Small intestine (tissue), 7 donors: Measurements from ENCODE around the gene BCL2L2. TPM values are rescaled to one million over a fixed set of nuclear protein-coding genes. Genes with fewer than 3 reads are reported as not detected.

Experiments used
- DNase-seq, 2 donors: peaks; one replicate each; pipeline versions ENCODE4 v3.0.0 to v3.0.0-alpha.2; 2013
- FAIRE-seq: peaks from 2 replicates; lab custom pipeline; 2012; peaks lifted over from hg19 to GRCh38; lab: Jason Lieb, UNC
- H3K27ac ChIP-seq, 3 donors: one replicate each; pipeline ENCODE4 v1.5.1; 2013; ENCODE audit warnings: low read length in 2 of 3, mild to moderate bottlenecking in 2 of 3, control low read depth in 1 of 3, inconsistent platforms in 1 of 3, low read depth in 1 of 3, moderate library complexity in 1 of 3
- H3K27me3 ChIP-seq, 3 donors: one replicate each; pipeline ENCODE4 v1.6.1; 2013; ENCODE audit warnings: low read length in 3 of 3, inconsistent platforms in 1 of 3; ENCODE audit not compliant: control insufficient read depth in 3 of 3, insufficient read depth in 3 of 3
- H3K36me3 ChIP-seq, 3 donors: one replicate each; pipeline ENCODE4 v1.6.1; 2013; ENCODE audit warnings: low read length in 3 of 3, inconsistent platforms in 1 of 3, low read depth in 1 of 3, mild to moderate bottlenecking in 1 of 3, moderate library complexity in 1 of 3; ENCODE audit not compliant: control insufficient read depth in 3 of 3, insufficient read depth in 2 of 3
- H3K4me1 ChIP-seq, 3 donors: one replicate each; pipeline ENCODE4 v1.6.1; 2013; ENCODE audit warnings: low read length in 2 of 3, inconsistent platforms in 1 of 3, low read depth in 1 of 3, mild to moderate bottlenecking in 1 of 3, moderate library complexity in 1 of 3; ENCODE audit not compliant: control insufficient read depth in 3 of 3, insufficient read depth in 2 of 3
- H3K4me3 ChIP-seq, 3 donors: one replicate each; pipeline ENCODE4 v1.5.1; 2013; ENCODE audit warnings: low read length in 3 of 3, control low read depth in 1 of 3, inconsistent platforms in 1 of 3, low read depth in 1 of 3, mild to moderate bottlenecking in 1 of 3, moderate library complexity in 1 of 3
- H3K9me3 ChIP-seq, 2 donors: one replicate each; pipeline ENCODE4 v1.6.1; 2013; ENCODE audit warnings: low read depth in 1 of 2, low read length in 1 of 2; ENCODE audit not compliant: control insufficient read depth in 2 of 2, insufficient read depth in 1 of 2
- WGBS, 3 donors: extraction: QIAGEN DNeasy Blood & Tissue Kit; methylation state at CpG; one replicate each; pipeline ENCODE4 v1.1.7; 2013; 5-methylcytosine and 5-hydroxymethylcytosine counted together
- polyA plus RNA-seq, 4 donors: library from polyadenylated mRNA; stranded (reverse) in 3 of 4; unstranded in 1 of 4; fragments of 200-250 nt in 3 of 4; fragments of 120-200 nt in 1 of 4; gene quantifications; one replicate each; pipeline versions ENCODE4 v1.2.1 to v1.2.3, GENCODE V29; 2013
- donor health status: healthy with polysubstance abuse.
- donor health status: control.
- donor health status: control.
- donor health status: Bipolar disorder and iron deficiency.
- donor health status: healthy.

BCL2L2 gene
- polyA plus RNA-seq, 4 donors = 30.8 to 50.0 (median 37.7) TPM

DNA sequence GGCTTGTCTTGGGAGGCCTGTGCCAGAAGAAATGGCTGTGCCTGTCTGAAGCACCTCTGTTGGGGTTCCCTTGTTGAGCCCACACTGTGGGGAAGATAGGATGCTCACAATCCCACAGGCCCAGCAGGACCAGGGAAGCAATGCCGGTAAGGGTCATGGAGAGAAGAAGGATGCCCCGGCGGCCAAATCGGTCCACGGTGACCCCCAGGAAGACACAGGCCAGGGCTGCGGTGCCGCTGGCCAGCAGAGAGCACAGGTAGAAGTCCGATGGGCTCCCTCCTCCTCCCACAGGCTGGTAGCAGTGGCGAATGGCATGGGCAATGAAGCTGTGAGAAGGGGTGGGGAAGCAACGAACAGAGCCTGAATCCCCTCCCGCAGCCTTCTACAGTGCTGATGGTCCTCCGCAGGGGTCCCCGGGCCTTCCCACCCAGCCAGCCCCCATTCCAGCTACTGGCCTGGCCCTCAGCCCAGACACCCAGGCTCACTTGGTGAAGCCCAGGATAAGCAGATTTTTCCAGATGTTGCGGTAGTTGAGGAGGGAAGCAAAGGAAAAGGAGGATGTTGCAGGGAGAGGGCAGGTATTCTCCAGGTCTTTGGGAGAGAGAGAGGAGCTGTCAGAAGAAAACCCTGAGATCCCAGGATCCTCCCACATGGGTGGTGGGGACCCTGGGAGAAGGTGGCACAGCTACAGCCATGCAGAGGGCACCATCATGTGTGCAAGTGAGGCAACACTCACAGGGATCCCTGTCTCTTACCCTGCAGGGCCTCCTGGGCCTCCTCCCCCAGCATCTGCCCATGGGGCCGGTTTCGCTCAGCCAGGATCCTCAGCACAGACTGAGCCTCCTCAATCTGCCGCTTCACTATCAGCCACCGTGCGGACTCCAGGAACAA, 41.0 kb downstream of the BCL2L2 start:
- Histone ChIP-seq H3K9me3 (no peaks in the 10 kb centered on the region), H3K27ac (no peak overlapping the region), H3K4me3 (no peak overlapping the region), H3K36me3 (peaks cover 0 to 21% (median 0%) of the 10 kb centered on the region in 3 donors), H3K27me3 (peaks cover 0 to 14% (median 4%) of the 10 kb centered on the region in 3 donors), H3K4me1 (peaks cover 0 to 3% (median 0%) of the 10 kb centered on the region in 3 donors)
- FAIRE-seq (no peak), DNase-seq (no peak)
- 92 to 95% (median 94%) methylated on average over 19 of the region's 19 CpGs for WGBS, 3 donors

DNA sequence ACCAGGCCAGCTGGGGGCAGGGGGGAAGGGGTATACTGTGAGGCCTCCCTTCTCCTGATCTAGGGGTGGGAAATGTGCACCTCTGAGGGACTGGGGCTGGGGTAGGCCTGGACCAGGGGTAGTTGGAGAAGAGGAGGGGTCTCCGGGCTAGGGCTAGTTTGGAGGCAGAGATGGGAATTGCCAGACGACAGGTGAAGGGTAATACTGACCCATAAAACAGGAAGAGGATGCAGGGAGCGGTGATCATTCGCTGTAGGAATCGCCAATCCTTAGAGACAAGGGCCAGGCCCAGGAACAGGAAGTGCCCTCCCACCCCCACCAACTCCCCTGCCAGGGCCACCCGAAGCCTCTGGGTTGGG, 41.6 kb downstream of the BCL2L2 start:
- 90 to 96% (median 94%) methylated on average over 6 of the region's 6 CpGs for WGBS, 3 donors
- Histone ChIP-seq H3K9me3 (no peaks in the 10 kb centered on the region), H3K4me1 (peaks cover 0 to 8% (median 0%) of the 10 kb centered on the region in 3 donors), H3K27ac (no peak overlapping the region), H3K36me3 (peaks cover 0 to 21% (median 0%) of the 10 kb centered on the region in 3 donors), H3K27me3 (peaks cover 0 to 15% (median 4%) of the 10 kb centered on the region in 3 donors), H3K4me3 (no peak overlapping the region)
- DNase-seq (no peak), FAIRE-seq (no peak)

DNA sequence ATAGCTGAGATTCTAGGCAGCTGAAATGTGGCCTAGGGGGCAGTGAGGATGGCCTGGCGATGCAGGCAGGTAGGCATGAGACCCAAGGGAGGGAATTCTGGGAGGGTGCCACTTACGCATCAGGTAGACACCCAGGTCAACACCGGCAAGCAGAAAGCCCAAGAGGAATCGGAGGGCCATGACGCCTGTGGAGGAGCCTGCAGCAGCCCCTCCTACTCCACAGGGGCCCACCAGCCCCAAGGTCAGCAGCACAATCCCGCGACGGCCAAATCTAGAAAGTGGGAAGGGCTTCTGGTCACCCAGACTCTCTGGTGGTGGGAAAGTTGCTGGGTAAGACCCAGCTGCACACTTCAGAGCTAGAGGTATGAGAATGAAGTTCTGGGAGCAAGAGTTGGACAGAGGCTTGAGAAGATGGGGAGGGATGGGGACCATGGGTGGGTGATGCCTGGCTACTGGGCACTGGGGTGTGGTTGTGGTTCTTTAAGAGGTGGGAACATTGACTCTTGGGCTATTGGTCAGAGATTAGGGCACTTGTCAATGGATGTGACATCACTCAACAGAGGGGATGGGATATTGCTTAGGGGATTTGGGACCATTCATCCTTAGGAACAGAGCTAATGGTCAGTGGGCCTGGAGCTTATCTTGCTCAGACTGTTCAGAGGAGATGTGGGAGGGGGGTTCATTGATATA, 42.7 kb downstream of the BCL2L2 start:
- FAIRE-seq (no peak), DNase-seq (no peak)
- H3K9me3 ChIP-seq = no peaks in the 10 kb centered on the region
- H3K4me1 ChIP-seq = peaks cover 0 to 9% (median 0%) of the 10 kb centered on the region in 3 donors
- H3K27ac ChIP-seq = no peak overlapping the region
- H3K27me3 ChIP-seq = peaks cover 0 to 22% (median 4%) of the 10 kb centered on the region in 3 donors
- peaks cover 0 to 21% (median 0%) of the 10 kb centered on the region in 3 donors for H3K36me3 ChIP-seq
- H3K4me3 ChIP-seq = no peak overlapping the region
- WGBS, 3 donors = 93 to 96% (median 94%) methylated on average over 8 of the region's 8 CpGs

DNA sequence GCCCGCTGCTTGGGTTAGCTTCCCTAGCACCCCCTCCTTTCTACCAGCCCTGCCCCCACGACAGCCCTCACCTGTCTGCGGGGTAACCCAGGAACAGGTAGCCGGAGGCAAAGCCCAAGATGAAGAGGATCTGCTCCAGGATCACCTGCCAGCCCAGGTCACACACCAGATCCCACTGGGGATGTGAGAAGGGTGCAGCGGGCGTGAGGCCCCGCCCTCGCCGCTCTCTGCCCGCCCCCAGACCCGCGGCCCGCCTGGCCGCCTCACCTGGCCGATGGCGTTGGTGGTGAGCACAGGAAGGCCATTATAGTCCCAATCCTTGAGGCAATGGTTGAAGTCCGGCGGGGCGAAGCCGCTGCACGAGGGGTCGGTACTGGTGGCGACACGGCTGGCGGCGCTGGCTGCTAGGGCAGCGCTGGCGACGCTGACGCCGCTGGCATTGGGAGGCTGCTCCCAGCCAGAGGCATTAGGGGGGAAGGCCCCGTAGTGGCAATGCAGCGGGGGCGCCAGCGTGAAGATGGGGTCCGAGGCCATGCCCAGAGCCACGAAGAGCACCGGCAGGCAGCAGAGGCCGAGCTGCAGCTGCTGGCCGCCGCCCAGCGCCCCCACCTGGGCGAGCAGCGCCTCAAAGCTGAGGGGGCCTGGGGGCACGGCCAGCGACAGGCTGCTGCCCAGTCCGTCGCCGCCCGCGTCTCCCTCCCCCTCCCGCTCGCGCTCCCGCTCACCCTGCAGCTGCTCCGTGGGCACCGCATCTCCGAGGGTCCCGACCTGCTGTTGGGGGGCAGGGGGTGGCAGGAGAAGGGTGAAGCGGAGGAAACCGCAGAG, 45.3 kb downstream of the BCL2L2 start:
- FAIRE-seq = no peak
- WGBS, 3 donors = 11 to 14% (median 12%) methylated on average over 40 to 61 of the region's 61 CpGs
- peak in 1 of 2 donors; percentile 51 for DNase-seq

DNA sequence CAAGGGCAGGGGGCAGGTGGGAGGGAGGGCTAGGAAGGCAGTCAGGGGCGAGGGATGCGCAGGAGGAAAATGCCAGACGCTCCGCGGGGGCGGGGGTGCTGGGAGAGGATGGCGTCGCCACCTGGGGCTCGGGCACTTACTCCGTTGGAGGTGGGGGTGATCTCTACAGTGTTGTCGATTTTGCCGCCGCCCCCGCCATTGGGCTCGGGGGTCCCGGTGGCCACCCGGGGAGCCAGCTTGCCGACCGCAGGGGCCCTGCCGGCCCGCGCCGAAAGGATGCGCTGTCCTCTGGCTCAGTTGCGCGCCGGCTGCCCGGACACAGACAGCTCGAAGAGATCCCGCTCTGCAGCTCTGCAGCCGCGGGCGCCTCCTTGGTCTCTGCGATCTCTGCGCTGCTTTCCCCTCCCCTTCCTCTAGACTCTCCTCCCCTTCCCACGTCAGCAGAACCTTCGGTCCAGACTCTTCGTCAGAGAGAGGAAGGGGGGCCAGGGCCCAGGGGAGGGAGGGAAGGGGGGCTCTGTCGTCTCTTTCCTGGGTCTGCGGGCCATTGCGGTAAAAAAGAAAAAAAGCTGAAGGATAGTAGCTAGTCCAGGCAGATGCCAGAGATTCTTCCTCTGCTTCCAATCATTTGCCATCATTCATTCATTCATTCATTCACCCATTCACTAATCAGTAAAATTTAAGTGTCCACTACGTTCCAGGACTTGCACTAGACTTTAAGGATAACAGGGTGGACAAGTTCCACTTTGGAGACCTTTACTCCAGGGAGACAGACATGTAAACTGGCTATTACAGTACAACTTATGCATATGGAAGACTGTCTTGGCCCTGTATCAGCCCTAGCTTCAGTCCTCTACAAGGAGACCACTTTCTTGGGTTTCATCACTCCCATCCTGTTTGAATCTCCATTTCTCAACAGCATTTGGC, 46.1 kb downstream of the BCL2L2 start, which contains the start of gene SLC22A17:
Gene SLC22A17 (minus strand): TSS at position 382 of the 927 bp plus-strand sequence.
- DNase-seq = peak; percentile 39 to 89
- Histone ChIP-seq H3K9me3 (no peaks in the 10 kb centered on the region), H3K4me1 (peaks cover 0 to 9% (median 0%) of the 10 kb centered on the region in 3 donors), H3K27me3 (peaks cover 0 to 24% (median 7%) of the 10 kb centered on the region in 3 donors), H3K4me3 (peak within 1 kb of the TSS; percentile 24 to 61 (median 43)), H3K36me3 (peaks cover 0 to 19% (median 0%) of the 10 kb centered on the region in 3 donors), H3K27ac (peak within 1 kb of the TSS in 1 of 3 donors; percentile 53)
- FAIRE-seq = no peak
- WGBS, 3 donors = 1 to 2% (median 1%) methylated on average over 38 to 42 of the region's 42 CpGs

More for the DNA sequence above, 45.3 kb downstream of the BCL2L2 start:
- peak overlapping the region in 1 of 3 donors; percentile 53 for H3K27ac ChIP-seq
- peaks cover 0 to 24% (median 4%) of the 10 kb centered on the region in 3 donors for H3K27me3 ChIP-seq
- H3K9me3 ChIP-seq = no peaks in the 10 kb centered on the region
- peaks cover 0 to 9% (median 0%) of the 10 kb centered on the region in 3 donors for H3K4me1 ChIP-seq
- H3K36me3 ChIP-seq = peaks cover 0 to 22% (median 0%) of the 10 kb centered on the region in 3 donors
- H3K4me3 ChIP-seq = peak overlapping the region; percentile 24 to 61 (median 43)

DNA sequence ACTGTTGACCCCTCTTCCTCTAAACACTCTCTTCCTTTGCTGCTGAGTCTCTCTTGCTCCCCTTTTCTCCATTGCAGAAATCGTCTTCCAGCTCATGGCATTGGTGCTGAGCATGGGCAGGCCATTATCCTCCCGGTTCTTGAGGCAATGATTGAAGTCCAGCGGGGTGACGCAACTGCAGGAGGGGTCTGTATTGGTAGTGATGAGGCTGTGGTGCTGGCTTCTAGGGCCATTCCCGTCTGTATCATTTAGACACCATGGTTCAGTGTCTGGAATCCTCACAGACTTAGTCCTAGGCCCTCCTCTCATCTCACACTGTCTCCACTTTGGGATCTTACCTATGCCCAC, 46.8 kb downstream of the BCL2L2 start:
- peaks cover 0 to 9% (median 0%) of the 10 kb centered on the region in 3 donors for H3K4me1 ChIP-seq
- DNase-seq = no peak
- peaks cover 0 to 24% (median 7%) of the 10 kb centered on the region in 3 donors for H3K27me3 ChIP-seq
- FAIRE-seq = no peak
- H3K9me3 ChIP-seq = no peaks in the 10 kb centered on the region
- no peak overlapping the region for H3K4me3 ChIP-seq
- 68 to 71% (median 70%) methylated on average over 5 of the region's 5 CpGs for WGBS, 3 donors
- no peak overlapping the region for H3K27ac ChIP-seq
- peaks cover 0 to 16% (median 0%) of the 10 kb centered on the region in 3 donors for H3K36me3 ChIP-seq

DNA sequence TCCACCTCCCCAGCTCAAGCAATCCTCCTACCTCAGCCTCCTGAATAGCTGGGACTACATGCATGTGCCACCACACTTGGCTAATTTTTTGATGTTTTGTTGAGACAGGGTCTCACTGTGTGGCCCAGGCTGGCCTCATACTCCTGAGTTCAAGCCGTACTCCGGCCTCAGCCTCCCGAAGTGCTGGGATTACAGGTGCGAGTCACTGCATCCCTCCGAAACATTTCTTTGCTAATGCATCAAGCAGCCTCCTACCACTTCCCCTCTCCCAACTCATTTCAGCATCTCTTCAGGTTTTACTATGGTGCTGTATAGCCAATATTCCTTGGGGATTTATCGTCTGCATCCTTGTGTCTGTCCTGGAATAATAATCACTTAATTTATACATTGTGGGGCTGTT, 48.4 kb downstream of the BCL2L2 start:
- no peak overlapping the region for H3K4me3 ChIP-seq
- peaks cover 0 to 24% (median 7%) of the 10 kb centered on the region in 3 donors for H3K27me3 ChIP-seq
- H3K4me1 ChIP-seq = peaks cover 0 to 9% (median 0%) of the 10 kb centered on the region in 3 donors
- H3K27ac ChIP-seq = no peak overlapping the region
- no peak for DNase-seq
- WGBS, 3 donors = 78 to 87% (median 85%) methylated on average over 6 of the region's 6 CpGs
- H3K36me3 ChIP-seq = peaks cover 0 to 24% (median 0%) of the 10 kb centered on the region in 3 donors
- H3K9me3 ChIP-seq = no peaks in the 10 kb centered on the region
- FAIRE-seq = no peak
